ENCODE results near the gene IQSEC1.
"Not testable (repeated sequence)": the region's sequence is repeated elsewhere in the genome, so short reads cannot be mapped to it uniquely, and the experiment has no call there.

Gene IQSEC1

DNA sequence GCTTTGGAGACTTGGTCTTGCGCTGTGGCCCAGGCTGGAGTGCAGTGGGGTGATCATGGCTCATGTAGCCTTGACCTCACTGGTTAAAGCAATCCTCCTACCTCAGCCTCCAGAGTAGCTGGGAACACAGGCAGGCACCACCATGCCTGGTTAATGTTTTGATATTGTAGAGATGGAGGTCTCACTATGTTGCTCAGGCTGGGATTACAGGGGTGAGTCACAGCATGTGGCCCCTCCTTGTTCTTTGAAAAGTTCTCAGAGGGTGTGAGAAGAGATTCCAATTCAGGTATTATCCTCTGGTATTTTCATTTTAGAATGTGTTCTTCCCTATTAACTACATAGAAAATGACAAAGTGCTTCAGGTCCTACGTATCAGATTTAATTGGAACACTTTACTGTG is 180.0 kb downstream of the IQSEC1 start:
- no peak for DNase-seq (ENCODE audit: low spot score)

- no peak for DNase-seq (ENCODE audit: low spot score)
These were observed 180.4 kb downstream of the IQSEC1 start for GRCh38 chr3:12892840-12893189.

DNA sequence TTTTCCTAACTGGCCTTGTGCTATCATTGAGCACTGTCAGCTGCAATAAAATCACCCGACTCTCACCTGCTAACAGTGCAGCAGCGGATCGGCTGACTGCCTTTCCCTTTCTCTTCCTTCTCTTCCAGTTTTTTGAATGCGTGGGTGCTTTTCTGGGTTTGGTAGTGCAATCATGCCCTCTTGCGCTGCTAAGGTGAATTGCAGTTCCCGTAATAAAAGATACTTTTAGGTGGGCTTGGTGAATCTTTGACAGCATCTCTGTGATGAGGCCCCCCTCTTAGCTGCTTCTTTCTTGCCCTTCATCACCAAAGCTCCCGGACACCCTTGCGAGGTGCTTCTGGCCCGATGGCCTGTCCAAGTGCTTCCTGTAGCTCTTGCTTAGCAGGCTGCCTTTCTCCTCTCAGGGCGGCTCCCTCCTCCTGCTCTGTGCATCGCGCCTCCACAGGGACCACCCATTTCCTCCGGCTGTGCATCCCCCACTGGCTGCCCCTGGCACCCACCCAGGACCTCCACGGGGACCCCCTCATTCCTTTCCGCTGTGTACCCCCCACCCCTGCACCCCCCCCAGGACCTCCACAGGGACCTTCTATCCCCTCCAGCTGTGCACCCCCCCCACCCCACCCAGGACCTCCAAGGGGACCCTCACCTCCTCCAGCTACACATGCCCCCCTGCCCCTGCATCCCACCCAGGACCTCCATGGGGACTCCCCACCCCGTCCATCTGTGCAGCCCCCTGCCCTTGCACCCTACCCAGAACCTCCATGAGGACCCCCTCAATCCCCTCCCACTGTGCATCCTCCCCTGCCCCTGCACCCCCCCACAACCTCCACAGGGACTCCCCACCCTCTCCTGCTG is 181.0 kb downstream of the IQSEC1 start:
- DNase-seq (ENCODE audit: low spot score) = peak; percentile 70

DNA sequence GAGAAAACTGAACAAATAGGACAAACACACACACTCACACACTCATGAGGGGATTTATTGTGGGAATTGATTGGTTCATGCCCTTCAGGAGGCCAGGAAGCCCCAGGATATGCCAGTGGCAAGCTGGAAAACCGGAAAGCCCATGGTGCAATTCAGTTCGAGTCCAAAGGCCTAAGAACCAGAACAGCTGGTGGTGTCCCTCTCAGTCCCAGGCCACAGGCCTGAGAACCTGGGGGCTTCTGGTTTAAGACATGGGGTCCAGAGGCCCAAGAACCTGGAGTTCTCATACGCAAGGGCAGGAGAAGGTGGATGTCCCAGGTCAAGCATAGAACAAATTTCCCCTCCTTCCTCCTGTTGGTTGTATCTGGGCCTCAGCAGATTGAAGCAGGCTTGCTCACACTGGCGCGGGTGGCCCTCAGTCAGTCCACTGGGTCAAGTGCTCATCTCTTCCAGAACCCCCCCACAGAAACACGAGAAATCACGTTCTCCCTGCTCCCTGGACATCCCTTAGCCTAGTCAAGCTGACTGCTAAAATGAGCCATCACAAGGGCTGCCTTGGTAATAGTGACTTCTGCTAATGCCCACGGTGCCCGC is 181.7 kb downstream of the IQSEC1 start:
- no peak for DNase-seq (ENCODE audit: low spot score)

- DNase-seq (ENCODE audit: low spot score) = no peak
These were observed 182.4 kb downstream of the IQSEC1 start for GRCh38 chr3:12890610-12891390.

DNA sequence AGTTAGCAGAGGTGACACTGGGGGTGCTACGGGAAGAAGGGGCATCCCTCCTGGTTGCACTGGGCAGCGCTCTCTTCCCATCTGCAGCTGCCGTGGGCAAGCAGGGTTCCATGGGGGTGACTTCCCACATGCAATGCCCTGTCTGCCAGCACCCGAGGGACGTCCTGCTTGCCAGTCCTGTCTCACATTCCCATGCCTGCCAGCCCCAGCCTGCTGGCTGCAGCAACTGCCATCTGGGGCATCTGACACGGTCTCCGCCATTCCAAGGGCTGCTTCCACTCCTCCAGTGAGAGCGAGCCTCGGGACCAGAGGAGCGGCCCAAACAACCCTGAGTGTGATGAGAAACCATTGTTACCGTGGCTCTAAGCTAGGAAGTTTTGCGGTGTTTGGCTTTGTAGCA is 186.5 kb downstream of the IQSEC1 start:
- DNase-seq (ENCODE audit: low spot score) = no peak

GRCh38 chr3:12886106-12886679 is 187.0 kb downstream of the IQSEC1 start:
- DNase-seq (ENCODE audit: low spot score) = no peak

- DNase-seq (ENCODE audit: low spot score) = no peak
These were observed 187.7 kb downstream of the IQSEC1 start for GRCh38 chr3:12885583-12885930.

GRCh38 chr3:12884790-12885582 is 188.2 kb downstream of the IQSEC1 start:
- no peak for DNase-seq (ENCODE audit: low spot score)

GRCh38 chr3:12884186-12884680 is 189.0 kb downstream of the IQSEC1 start:
- DNase-seq (ENCODE audit: low spot score) = no peak

- no peak for DNase-seq (ENCODE audit: low spot score)
These were observed 190.6 kb downstream of the IQSEC1 start for GRCh38 chr3:12882336-12883310.

DNA sequence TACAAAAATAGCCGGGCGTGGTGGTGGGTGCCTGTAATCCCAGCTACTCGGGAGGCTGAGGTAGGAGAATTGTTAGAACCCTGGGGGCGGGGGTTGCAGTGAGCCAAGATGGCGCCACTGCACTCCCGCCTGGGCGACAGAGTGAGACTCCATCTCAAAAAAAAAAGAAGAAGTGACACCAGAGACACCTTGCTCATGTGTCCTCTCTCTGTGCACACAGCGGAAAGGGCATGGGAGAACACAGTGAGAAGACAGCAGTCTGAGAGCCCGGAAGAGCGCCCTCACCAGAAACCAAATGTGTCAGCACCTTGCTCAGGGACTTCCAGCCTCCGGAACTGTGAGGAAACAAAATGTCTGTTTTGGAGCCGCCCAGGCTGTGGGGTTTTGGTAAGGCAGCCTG is 191.4 kb downstream of the IQSEC1 start:
- DNase-seq (ENCODE audit: low spot score) = not testable (repeated sequence)

- DNase-seq (ENCODE audit: low spot score) = no peak
These were observed 193.9 kb downstream of the IQSEC1 start for GRCh38 chr3:12879191-12879815.

GRCh38 chr3:12878758-12879157 is 194.5 kb downstream of the IQSEC1 start:
- DNase-seq (ENCODE audit: low spot score) = not testable (repeated sequence)

- DNase-seq (ENCODE audit: low spot score) = no peak
These were observed 195.1 kb downstream of the IQSEC1 start for GRCh38 chr3:12878141-12878574.

DNA sequence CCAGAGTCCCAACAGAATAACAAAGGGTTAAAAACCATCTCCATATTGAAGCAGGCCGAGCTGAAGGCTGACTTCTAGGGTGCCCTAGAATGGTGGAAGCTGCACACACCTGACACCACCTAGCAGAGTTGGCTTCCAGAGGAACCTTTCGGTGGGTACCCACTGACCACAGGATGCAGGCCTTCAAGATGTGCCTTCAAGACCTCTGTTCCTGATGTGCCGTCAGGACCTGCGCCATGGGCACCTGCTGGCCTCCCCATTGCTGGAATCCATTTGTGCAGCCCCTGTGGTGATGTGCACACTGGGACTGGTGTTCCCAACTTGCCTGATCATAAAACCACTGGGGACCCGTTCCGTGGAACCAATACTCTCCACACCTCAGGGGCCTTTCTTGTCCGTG is 196.2 kb downstream of the IQSEC1 start:
- no peak for DNase-seq (ENCODE audit: low spot score)

GRCh38 chr3:12875857-12876836 is 197.1 kb downstream of the IQSEC1 start:
- DNase-seq (ENCODE audit: low spot score) = peak; percentile 51

- no peak for DNase-seq (ENCODE audit: low spot score)
These were observed 201.7 kb downstream of the IQSEC1 start for GRCh38 chr3:12871404-12871983.
